Measurements from ENCODE around the gene SGCA. TPM values are rescaled to one million over a fixed set of nuclear protein-coding genes. Genes with fewer than 3 reads are reported as not detected.

SGCA gene
- total RNA-seq, 2 donors from 2014 or later, result 0.89 to 5.5 TPM

GRCh38 chr17:50169881-50170459 is 4.2 kb downstream of the SGCA start:
- no peaks in the 10 kb centered on the region for H3K27me3 ChIP-seq
- no peaks in the 10 kb centered on the region for H3K4me1 ChIP-seq
- TF ChIP-seq CTCF (IDR thresholded peaks at IDR 0.05), result no peak
- no peak overlapping the region for H3K4me3 ChIP-seq
- H3K9me3 ChIP-seq, result no peaks in the 10 kb centered on the region
- H3K9ac ChIP-seq (ENCODE audit: low read depth in 2 of 2, low read length in 2 of 2), result no peak overlapping the region
- DNase-seq, result no peak
- H3K27ac ChIP-seq, result no peak overlapping the region
- H3K36me3 ChIP-seq, result no peaks in the 10 kb centered on the region
- intact Hi-C loops (cut with DNase I), result loop anchor here (2.0 kb wide), 1 partner anchor 27 kb away; no protein-coding TSS in a partner anchor

DNA sequence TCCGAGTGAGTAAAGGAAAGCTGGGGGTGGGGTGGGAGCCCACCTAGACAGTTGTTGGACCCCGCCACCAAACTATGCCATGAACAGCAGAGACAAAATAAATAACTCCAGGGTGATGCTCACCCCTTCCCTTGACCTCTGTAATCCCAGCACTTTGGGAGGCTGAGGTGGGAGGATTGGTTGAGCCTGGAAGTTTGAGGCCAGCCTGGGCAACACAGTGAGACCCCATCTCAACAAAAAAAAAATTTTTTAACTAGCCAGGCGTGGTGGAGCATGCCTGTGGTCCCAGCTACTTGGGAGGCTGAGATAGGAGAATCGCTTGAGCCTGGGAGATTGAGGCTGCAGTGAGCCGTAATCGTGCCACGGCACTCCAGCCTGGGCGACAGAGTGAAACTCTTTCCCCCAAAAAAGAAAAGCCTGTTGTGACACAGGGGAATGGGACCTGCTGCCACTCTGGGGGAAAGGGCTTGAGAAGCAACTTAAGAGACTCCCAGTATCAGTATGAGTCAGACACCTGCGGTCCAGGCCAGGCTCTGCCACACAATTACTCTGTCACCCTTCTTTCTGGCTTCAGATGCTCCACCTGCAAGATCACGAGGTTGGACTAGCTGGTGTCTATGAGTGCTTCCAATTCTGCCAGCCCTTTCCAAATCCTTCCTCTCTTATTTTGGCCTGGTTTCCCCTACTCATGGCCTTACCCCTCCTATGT is 5.0 kb downstream of the SGCA start:
- H3K27ac ChIP-seq, result no peak overlapping the region
- intact Hi-C loops (cut with DNase I), result loop anchor here (2.0 kb wide), 1 partner anchor 26 kb away; no protein-coding TSS in a partner anchor

GRCh38 chr17:50171371-50172071 is 5.7 kb downstream of the SGCA start:
- Histone ChIP-seq H3K4me1 (no peaks in the 10 kb centered on the region), H3K36me3 (no peaks in the 10 kb centered on the region), H3K27ac (no peak overlapping the region), H3K4me3 (no peak overlapping the region), H3K9ac (ENCODE audit: low read depth in 2 of 2, low read length in 2 of 2) (no peak overlapping the region), H3K9me3 (no peaks in the 10 kb centered on the region), H3K27me3 (no peaks in the 10 kb centered on the region)
- intact Hi-C loops (cut with DNase I), result loop anchor here (2.0 kb wide), 1 partner anchor 25 kb away; no protein-coding TSS in a partner anchor
- no peak for TF ChIP-seq CTCF (IDR thresholded peaks at IDR 0.05)
- DNase-seq, result no peak

More for the DNA sequence above, 5.0 kb downstream of the SGCA start:
- Histone ChIP-seq H3K9me3 (no peaks in the 10 kb centered on the region), H3K27me3 (no peaks in the 10 kb centered on the region), H3K9ac (ENCODE audit: low read depth in 2 of 2, low read length in 2 of 2) (no peak overlapping the region), H3K36me3 (no peaks in the 10 kb centered on the region), H3K4me3 (no peak overlapping the region), H3K4me1 (no peaks in the 10 kb centered on the region)
- no peak for DNase-seq
- TF ChIP-seq CTCF (IDR thresholded peaks at IDR 0.05), result no peak

DNA sequence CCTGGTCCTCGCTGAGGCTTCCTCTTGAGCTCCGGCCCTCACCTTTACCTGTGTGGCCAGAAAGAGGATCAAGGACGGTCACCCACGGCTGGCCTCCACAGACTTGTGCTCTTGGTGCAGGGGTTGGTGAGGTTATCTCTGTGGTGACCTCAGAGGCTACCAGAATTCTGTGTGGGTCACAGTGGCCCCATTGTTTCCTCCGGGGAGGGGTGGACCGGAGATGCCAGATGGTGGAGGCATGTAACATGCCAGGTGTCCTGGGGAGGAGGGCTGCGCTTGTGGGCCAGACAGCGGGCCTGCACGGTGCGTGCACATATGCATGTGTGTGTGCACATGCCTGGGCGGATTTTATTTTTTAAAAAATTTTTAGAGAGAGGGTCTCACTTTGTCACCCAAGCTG is 6.3 kb downstream of the SGCA start:
- no peaks in the 10 kb centered on the region for H3K9me3 ChIP-seq
- DNase-seq, result no peak
- no peak for TF ChIP-seq CTCF (IDR thresholded peaks at IDR 0.05)
- no peaks in the 10 kb centered on the region for H3K27me3 ChIP-seq
- H3K9ac ChIP-seq (ENCODE audit: low read depth in 2 of 2, low read length in 2 of 2), result no peak overlapping the region
- H3K27ac ChIP-seq, result no peak overlapping the region
- intact Hi-C loops (cut with DNase I), result no loop called here
- no peaks in the 10 kb centered on the region for H3K4me1 ChIP-seq
- no peaks in the 10 kb centered on the region for H3K36me3 ChIP-seq
- H3K4me3 ChIP-seq, result no peak overlapping the region

DNA sequence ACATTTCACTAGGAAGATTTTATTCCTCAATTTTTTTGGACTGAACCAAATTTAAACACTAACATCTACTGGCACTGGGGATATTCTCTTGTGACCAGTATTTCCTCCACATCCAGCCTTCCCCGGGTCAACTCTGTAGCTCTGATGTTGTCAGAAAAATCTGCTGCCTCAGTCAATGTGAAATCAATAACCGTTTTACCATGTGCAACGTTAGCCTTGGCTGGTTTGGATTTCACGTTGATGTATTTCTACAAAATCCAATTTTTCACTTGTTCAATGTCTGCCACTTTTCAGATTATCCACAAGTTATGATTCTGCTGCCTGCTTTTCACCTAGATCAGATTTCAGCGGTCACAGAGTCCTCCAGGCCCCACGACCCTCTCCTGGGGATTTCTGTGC is 7.1 kb downstream of the SGCA start:
- no peak overlapping the region for H3K9ac ChIP-seq (ENCODE audit: low read depth in 2 of 2, low read length in 2 of 2)
- H3K4me1 ChIP-seq, result peaks cover 4% of the 10 kb centered on the region
- no peaks in the 10 kb centered on the region for H3K27me3 ChIP-seq
- no peaks in the 10 kb centered on the region for H3K9me3 ChIP-seq
- no peak overlapping the region for H3K27ac ChIP-seq
- no peak overlapping the region for H3K4me3 ChIP-seq
- intact Hi-C loops (cut with DNase I), result no loop called here
- H3K36me3 ChIP-seq, result no peaks in the 10 kb centered on the region
- DNase-seq, result no peak
- TF ChIP-seq CTCF (IDR thresholded peaks at IDR 0.05), result no peak

All from colonic mucosa (tissue), 4 donors.